Dermis microvascular lymphatic vessel endothelial cell (primary cell): ENCODE measurements around the gene ZBTB7C. TPM values are rescaled to one million over a fixed set of nuclear protein-coding genes. Genes with fewer than 3 reads are reported as not detected.

Experiments used
- DNase-seq, 2 donors: peaks; one replicate each; pipeline versions ENCODE4 v3.0.0 to v3.0.0-alpha.2; 2010; ENCODE audit warnings: low read depth in 2 of 2
- total RNA-seq: library from RNA; depleted of rRNA; stranded (reverse); fragments of >200 nt; gene quantifications from 2 replicates; pipeline ENCODE4 v1.2.1, GENCODE V29; 2014

The ZBTB7C gene
- total RNA-seq, 1 donor from 2014 or later = under 0.01 TPM

DNA sequence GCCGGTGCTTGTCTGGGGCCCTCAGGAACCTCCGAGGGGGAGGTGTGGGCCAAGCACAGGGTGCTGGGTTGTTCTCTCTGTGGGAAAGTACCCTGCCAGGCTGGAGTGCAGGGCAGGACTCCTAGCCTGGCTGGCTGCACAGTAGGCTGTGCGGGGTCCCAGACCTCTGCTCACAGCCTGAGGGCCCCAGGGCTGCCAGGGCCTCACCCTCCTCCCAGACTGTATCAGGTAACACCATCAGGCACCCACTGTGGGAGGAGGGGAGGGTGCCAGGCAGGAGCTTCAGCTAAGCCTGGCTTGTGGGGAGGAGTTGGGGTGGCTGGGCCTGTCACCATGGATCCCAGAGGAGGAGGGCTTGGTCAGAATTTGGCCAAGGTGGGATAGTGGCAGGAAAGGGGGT, 266.8 kb downstream of the ZBTB7C start:
- DNase-seq = no peak

DNA sequence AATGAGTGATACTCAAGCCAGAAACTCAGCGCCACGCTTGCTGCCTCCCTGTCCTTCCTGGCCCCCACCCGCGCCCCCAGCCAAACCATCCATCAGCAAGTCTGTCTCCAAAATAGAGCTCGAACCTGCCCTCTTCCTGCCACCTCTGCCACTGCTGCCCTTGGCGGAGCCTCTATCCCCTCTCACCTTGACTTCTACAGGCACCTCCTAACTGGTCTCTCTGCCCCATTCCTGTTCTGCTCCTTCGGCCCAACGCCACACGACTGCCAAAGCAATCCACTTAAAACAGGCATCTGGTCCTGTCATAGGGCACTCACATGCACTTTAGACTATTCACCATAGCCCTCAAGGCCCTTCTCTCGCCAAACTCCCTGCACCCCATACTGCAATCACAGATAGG, 268.5 kb downstream of the ZBTB7C start:
- no peak for DNase-seq

DNA sequence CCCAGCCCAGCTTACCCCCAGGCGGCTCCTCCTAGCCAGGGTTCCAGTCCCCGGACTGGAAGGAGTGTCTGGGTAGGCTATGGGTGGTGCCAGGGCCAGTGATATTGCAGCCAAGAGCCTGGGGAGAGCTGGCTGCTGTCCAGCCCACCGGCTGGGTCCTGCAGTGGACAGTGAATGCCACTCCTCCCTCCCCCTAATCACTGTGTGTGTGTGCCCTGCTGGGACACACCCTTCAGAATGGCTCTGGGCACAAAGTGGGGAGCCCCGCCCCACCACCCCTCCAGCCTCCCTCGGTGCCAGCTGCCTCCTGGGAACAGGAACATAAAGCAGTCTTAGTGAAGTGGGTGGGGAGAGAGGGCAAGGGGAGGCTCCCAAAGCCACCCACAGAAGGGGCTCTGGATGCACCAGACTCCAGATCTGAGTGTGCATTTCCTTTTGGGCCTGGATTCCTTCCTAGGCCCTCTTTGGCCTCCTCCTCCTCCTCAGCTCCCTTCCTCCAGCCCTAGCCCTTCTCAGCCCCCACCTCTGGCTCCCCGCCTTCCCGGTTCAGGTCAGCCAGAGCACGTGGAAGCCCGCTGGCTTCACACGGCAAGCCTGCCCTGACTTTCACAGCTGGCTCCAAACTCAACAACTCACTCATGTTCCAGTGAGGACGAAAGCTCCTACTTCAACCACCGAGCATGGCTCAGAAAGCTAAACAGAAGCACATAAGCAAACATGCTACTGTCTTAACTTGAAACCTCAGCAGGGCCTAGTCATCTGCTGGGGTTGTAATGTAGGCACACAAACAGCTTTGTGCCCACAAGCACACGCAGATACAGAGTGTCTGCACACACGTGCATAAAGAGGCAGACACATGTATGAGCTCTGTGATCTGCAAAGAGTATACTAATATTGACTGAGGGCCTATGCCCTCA, 269.5 kb downstream of the ZBTB7C start:
- DNase-seq = no peak

DNA sequence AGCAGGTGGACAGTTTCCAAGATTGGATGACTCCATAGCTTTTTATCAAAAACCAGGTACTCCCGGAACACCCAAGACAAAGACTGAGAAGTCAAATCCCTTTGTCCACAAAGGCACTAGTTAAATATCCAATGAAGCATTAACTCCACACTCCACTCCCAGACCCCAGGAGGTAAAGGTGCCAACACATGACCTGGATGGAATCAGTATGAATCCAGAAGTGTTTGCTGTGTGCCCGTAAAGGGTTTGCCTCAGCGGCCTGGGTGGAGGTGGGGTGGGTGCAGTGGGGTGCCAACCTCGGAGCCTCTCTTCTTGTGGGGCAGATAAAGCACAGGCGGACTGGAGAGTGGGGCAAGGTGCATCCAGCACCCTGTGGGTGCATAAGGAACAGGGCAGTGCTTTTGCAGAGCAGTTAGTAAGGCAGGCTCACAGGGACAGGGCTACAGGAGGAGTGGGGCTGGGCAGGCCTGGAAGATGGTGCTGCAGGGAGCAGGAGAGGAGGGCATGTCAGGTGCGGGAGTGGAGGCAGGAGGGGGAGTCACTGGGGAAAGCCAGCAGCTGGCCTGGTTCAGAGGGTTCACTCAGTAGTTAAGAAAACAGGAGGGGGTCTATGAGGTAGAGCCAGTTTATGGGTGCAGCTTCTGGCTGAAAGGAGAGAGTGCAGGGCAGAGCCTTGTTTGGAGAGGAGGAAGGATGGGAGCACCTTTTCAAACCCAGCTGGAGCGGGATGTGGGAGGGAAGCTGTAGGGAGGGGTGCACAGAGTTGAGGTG, 270.3 kb downstream of the ZBTB7C start:
- DNase-seq = no peak

DNA sequence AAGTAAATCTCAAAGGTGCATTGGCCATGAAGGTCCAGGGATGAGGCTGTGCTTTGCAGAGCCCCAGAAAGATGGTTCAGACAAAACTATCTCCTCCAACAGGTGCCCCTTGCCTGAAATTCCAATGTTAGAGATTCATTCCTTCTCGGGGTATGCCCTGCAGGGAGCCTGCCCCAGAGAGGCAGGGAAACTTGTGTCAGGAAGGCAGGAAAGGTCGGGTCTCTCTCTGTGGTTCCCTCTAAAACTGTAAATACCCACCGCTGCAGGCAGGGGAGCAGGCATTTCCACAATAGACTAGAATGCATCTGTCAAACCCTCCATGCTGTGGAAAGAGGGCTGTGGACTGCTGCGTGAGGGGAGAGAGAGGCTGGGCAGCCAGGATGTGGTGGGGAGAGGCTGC, 271.0 kb downstream of the ZBTB7C start:
- DNase-seq = no peak

DNA sequence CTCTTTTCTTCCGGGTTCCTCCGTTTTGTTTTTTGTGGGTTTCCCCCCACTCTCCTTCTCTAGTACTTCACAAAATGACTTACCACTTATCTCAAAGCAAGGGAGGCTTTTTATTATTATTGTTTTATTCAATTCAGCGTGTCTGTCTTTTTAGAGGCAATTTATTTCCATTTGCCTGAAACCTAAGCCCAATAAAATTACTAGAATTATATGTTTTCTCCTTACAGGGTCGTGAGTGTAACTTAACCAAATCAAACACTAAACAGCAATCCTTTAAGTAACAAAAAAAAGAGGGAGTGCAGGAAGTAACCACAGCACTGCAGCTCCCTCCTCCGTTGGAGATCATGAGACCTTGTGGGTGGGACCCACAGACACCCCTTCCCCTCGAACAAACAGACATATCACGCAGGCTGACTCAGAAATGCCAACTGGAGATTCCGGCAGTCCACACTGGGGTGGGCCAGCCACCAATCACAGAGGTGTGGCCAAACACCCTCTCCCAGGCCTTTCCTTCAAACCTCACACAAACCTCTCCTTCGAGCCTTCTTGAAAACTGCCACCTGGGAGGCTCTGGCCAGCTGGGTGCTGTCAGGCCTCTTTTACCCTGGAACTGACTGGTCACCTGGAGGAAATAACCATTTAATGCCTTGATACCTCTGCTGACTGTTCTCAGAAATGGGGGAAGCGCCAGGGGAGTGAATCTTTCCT, 271.7 kb downstream of the ZBTB7C start:
- DNase-seq = no peak

DNA sequence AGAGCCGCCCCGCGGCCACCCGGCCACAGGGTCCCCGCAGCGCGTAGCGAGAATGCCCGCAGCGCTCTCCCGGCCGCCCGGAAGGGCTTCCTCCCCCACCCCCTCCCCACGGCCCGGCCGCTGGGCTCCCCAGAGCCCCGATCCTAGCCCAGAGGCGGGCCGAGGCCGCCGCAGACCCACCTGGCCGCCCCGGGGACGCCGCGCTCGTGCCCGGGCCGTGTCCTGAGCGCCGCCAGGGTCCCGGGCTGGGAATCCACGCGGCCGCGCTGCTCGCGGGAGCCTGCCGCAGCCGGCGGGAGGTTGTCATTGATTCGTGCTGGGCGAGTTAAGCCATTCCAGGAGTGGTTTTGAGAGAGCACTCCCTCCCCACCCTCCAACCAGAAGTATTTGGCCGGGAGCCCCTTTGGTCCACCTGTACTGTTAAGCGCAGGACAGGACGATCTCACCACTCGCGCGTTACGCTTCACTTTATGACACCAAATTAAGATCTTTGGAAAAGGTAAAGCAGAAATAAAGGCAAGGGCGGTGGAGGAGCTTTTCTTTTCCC, 272.3 kb downstream of the ZBTB7C start:
- DNase-seq = no peak

DNA sequence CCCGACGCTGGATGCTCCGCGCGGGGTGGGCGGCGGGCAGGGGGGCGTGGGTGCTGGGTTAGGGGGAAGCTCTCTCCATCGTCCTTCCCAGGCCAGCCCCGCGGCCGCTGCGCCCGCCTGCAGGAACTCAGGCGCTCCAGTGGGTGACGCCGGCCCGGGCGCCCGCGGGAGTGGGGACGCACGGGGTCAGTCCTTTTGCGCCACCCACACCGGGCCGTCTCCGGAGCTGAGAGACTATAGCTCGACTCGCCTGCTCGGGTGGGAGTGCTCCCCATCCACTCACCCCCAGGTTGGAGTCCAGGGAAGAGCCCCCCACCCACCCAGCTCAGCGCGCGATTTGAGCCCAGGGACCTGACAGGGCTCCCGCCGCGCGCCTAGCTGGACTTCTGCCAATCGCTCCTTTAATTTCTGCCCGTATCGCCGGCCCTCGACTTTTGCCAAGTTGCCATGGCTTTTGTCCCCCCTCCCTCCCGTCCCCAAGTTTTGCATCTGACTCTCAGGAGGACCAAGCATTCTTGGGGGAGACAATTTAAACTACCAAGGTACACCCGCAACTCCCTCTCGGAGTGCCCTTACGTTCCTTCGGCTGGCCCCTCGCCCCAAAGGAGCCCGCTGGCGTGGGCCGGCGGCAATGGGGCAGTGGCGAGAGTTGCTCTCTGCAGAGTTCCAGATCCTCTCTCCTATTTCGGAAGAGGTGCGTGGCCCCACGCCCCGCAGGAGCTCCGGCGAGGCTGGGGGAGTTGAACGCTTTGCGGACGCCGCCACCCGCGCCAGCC, 272.9 kb downstream of the ZBTB7C start:
- no peak for DNase-seq

DNA sequence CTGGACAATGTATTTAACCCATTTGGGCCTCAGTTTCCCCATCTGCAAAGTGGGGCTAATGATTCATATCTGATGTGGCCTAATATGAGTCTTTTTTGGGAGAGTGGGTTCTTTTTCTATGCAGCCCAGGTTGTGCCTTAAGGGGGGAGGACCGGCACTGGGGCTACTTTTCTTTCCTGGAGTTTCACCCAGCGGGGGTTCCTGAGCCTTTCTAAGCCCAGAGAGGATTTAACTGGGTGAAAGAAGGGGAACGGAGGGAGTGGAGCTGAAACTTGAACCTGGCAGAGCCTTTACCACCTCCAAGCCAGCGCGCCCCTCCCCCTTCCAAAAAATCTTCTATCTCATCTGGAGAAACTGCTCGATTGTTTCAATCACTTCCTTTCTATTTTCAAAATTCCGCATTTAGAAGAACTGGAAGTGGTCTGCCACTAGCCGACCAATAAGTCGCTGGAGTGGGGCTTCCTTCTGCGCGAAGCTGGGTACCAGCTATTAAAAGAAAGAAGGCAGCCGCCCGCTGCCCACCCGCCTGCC, 273.7 kb downstream of the ZBTB7C start:
- no peak for DNase-seq

DNA sequence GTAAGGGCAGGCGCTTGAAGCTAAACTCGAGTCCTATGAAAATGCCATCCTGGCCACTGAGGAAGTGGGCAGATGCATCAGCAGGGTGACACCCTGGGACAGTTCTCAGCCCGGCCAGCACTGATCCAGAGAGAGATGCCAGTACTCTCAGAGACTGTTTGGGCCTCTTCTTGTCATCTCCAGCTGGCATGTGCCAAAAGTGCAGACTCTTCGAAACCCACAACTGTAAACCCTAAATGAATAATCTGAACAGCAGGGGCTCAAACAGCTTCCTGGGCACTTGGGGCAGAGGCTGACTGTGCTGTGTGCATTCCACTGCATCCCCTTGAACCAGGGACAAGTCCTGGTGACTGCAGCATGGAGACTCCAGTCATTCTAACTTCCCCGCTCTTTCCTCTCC, 274.6 kb downstream of the ZBTB7C start:
- DNase-seq = no peak

DNA sequence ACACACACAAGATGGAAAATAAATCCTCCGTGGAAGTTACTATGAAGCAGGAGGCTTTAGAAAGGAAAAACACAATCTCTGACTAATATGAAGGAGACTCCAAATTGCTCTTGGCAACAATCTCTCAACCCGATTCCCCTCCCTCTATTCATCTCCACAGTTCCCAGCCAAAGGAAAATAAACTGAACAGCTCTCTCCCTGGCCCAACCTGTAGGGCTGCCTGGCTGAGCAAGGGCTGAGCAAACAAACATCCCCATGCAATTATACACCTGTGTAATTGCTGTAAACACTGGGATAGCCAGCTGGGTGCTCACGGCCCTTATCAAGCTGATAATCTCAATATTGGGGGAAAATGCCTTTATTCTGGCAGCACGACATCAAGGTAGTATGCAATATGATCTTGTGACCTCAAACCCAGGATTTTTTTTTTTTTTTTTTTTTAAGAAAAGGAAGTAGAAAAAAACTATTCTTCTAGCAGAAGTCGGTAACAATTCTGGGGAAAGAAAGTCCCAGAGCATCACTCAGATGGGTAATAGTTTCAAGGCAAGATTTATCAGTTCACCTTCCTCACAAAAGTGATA, 275.4 kb downstream of the ZBTB7C start:
- no peak for DNase-seq

DNA sequence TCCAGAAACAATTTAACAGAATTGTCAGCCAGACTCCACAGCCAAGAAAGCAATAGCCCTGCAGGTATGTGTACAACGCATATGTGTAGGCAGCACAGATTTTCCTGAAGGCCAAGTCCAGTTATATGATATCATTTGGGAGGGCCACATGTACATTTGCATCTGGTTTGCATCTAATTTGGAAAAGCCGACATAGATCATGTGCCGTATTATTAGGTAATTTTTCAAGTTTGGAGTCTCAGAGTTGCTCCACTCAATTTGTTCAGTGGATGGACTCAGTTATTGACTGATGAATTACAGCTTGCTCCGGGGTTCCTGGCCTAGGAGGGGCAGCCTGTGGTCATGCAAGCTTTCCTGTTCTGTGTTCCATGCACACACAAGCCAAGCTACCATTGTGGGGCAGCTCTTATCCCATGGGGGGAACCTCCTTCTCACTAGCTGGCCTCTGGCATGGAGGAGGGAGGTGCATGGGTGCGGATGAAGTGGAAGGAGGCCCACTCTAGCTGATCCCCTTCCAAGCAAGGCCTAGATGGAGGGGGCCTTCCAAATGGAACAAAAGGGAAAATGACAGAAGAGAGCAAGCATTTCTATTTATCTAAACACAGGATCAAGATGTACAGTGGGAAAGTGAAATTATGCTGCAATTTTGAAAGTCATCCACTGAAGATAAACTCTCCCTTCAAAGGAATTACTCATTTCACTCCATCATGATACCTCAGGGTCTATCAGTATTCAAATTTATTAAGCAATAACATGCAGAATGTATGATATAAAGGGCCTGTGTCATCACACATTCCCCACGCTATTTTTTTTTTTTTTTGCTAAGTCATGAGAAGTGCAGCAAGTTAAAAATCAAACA, 276.2 kb downstream of the ZBTB7C start:
- DNase-seq = no peak

DNA sequence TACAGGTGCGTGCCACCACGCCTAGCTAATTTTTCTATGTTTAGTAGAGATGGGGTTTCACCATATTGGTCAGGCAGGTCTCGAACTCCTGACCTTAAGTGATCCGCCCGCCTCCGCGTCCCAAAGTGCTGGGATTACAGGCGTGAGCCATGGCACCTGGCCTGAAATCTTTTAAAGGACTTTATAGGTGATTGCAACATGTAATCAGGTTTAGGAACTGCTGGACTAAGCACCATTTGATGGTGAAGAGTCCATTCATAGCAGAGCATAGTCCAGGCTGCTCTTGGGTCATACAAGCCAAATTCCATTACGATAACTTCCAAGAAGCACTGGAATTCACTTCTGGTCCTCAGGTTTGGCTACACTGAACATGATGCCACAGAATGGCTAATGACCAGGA, 278.1 kb downstream of the ZBTB7C start:
- no peak for DNase-seq

DNA sequence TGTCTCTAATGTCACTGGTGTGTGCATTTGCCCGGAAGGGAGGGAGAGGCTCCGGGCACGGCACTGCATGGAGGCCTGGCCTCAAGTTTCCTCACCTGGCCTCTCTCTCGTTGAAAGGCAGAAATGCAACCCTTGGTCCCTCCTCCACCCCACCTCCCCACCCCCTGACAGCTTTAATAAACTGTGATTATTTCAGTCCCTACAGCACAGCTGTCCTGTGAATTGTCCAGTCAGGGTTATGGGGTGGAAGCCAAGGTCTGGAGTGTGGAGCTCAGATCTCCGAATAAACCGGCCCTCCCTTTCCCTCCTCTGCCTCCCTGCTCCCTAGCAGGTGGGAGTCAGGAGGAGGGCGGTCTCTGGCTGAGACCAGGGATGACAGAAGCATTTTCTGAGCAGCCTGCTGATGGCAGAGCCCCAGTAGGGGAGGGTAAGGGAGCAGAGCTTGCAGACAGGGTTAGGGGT, 279.5 kb downstream of the ZBTB7C start:
- no peak for DNase-seq

DNA sequence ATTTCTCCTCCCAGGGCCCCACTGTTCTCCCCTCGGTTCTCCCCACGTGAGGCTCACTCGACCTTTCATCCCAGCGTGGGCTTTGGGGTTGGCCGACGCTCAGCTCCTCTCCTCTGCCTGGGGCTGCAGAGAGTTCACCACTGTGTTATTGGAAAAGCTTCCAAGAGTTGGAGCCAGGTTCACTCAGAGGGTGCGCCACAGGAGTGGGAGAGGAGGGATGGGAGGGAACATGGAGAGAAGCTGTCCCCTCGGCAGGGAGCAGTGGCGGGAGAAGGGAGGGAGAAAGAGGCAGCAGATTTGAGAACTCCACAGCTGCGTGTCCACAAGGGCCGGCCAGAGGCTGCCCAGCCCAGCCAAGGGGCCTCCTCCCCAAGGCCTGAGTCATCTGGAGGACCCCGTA, 281.6 kb downstream of the ZBTB7C start:
- no peak for DNase-seq

DNA sequence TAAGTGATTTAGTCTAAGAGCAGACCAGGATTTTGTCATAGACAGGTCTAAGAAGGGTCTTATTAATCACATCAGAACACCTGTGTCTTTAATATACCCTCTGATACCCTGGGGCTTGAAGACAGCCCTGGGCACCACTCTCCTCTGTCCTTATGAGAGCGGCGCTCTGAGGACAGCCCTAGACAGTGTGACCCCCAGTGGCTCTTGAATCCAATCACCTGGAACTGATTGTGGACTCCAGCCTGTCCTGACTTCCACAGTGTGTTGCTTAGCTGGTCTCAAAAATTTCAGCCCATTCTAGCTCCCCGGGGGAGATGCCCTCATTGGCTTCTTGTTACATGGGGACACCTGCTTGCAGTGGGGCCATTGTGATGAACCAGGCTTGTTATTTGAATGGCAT, 282.9 kb downstream of the ZBTB7C start:
- DNase-seq = no peak

DNA sequence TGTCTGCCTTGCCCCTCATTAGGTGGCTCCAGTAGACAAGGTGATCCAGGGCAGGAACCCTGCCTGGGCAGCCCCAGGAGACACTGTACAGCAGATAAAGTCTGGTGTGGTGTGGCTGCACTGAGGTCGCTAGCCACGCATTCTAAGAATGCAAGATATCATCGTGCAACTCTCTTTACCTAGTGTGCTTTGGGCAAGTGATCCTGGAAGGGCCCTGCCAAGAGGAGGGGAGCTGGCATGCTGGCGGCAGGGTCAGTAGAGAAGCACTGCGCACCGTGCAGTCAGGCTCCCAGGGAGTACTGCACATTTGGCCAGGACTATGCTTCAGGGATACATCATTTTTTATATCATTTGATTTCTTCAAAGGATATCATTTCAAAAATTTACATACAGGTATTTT, 283.5 kb downstream of the ZBTB7C start:
- DNase-seq = no peak

DNA sequence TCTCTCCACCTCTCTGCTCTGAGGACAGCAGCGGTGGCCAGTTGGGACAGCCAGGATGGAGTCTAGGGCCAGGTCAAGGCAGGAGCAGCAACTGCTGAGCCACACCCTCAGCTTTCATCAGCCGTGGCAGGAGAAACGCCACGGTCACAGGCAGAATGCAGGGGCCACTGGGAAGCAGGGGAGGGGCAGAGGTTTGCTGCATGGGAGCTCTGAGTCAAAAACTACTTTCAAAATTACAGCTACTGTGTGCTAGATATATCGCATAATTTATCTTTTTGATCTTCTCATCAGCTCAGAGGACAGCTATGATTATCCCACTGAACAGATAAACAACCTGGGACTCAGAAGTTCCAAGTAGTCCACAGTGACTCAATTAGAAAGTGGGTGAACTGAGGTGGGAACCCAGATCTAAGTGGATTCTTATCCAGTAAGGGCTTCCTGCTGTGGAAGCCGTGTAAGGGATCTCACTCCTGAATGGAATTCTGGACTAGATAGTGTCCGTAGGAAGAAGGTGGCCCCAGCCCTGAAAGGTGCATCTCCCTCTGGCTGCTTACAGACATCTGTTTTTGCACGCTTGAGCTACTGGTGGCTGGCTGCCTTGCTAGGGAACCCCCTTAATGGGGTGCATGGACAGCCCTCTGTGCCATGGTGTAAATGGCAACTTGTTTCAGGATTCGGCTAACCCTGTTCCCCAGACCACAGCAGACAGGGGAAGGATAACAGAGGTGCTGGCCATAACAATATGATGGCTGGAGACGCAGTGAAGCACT, 284.1 kb downstream of the ZBTB7C start:
- DNase-seq = no peak

DNA sequence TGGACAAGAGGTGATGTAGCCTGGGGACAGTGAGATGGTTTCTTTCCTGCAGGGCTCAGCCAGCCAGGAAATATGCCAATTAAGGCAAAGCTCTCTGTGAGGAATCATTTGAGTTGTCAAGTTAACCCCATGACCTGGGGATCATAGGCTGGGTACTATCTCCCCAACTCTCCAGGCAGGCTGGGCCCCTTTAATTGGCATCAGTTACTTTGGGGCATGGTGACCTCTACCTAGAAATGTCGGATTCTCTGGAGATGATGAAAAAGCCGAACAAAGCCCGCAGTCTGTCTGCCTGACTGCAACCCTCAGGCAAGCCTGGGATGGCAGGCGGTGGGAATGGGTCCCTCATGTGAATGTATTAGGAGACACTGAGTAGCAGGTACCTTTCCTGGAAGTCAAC, 285.2 kb downstream of the ZBTB7C start:
- DNase-seq = no peak
